Renal cortical epithelial cell (primary cell): ENCODE data around the gene INAFM1. TPM values are rescaled to one million over a fixed set of nuclear protein-coding genes. Genes with fewer than 3 reads are reported as not detected.
"Not testable (repeated sequence)": the region's sequence is repeated elsewhere in the genome, so short reads cannot be mapped to it uniquely, and the experiment has no call there.

Experiments
- DNase-seq: peaks from one replicate; pipeline ENCODE4 v3.0.0-alpha.2; 2011; ENCODE audit warnings: low read depth
- total RNA-seq: library from RNA; depleted of rRNA; stranded (reverse); fragments of >200 nt; gene quantifications from 2 replicates; pipeline ENCODE4 v1.2.3, GENCODE V29; 2014

INAFM1 gene
- total RNA-seq, 1 donor from 2014 or later = 1.8 TPM

GRCh38 chr19:47268028-47268427 is 6.7 kb upstream of the INAFM1 start:
- DNase-seq = no peak

GRCh38 chr19:47269596-47269995 is 5.1 kb upstream of the INAFM1 start:
- DNase-seq = no peak

GRCh38 chr19:47270408-47270807 is 4.3 kb upstream of the INAFM1 start:
- DNase-seq = no peak

- DNase-seq = no peak
Measured at GRCh38 chr19:47271949-47272348, 2.7 kb upstream of the INAFM1 start.

GRCh38 chr19:47272448-47273312 is 2.0 kb upstream of the INAFM1 start:
- no peak for DNase-seq

- DNase-seq = peak; percentile 76
Measured at GRCh38 chr19:47273313-47274070, 1.2 kb upstream of the INAFM1 start.

GRCh38 chr19:47274891-47275761 is 441 bp downstream of the INAFM1 start:
- no peak for DNase-seq

GRCh38 chr19:47275791-47276461 is 1.2 kb downstream of the INAFM1 start:
- DNase-seq = no peak

GRCh38 chr19:47276513-47276912 is 1.8 kb downstream of the INAFM1 start:
- DNase-seq = not testable (repeated sequence)

GRCh38 chr19:47280183-47280797 is 5.6 kb downstream of the INAFM1 start:
- DNase-seq = no peak

GRCh38 chr19:47283405-47284059 is 8.8 kb downstream of the INAFM1 start:
- DNase-seq = no peak

GRCh38 chr19:47284324-47284899 is 9.7 kb downstream of the INAFM1 start:
- peak; percentile 66 for DNase-seq

- DNase-seq = peak; percentile 59
Measured at GRCh38 chr19:47296036-47296435, 21.4 kb downstream of the INAFM1 start.

- DNase-seq = not testable (repeated sequence)
Measured at GRCh38 chr19:47300867-47301266, 26.2 kb downstream of the INAFM1 start.

- no peak for DNase-seq
Measured at GRCh38 chr19:47302249-47302648, 27.6 kb downstream of the INAFM1 start.

GRCh38 chr19:47303966-47304365 is 29.3 kb downstream of the INAFM1 start:
- no peak for DNase-seq

- DNase-seq = peak; percentile 88
Measured at GRCh38 chr19:47305309-47305751, 30.6 kb downstream of the INAFM1 start.

- DNase-seq = no peak
Measured at GRCh38 chr19:47306303-47306702, 31.6 kb downstream of the INAFM1 start.

GRCh38 chr19:47309038-47309437 is 34.4 kb downstream of the INAFM1 start:
- DNase-seq = no peak

- no peak for DNase-seq
Measured at GRCh38 chr19:47309608-47310007, 34.9 kb downstream of the INAFM1 start, which contains the start of gene C5AR1. C5AR1 (plus strand) TSS chr19:47309861; CDS start chr19:47309896, 35 bp downstream.
